ENCODE results near the gene FASTKD3. TPM values are rescaled to one million over a fixed set of nuclear protein-coding genes. Genes with fewer than 3 reads are reported as not detected.

The FASTKD3 gene
- polyA plus RNA-seq, 3 donors, result 7.2 to 15.5 (median 10.7) TPM

DNA sequence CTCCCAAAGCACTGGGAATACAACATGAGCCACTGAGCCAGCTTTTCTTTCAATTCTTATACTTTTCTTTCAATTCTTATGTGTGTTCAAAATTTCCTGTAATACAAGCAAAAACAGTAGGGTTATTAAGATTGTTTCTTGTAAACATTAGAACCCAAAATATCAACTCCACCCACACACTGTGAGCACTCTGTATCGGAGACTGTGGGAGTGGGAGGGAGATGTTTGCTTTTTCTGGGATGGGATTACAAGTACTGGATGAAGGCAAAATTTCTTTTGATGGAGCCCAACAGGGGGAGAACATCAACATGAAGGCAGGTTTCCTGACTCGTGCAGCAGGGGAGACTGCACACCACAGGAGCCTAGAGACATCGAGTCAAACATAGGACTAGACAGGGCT, 13.2 kb downstream of the FASTKD3 start:
- Histone ChIP-seq H3K9ac (ENCODE audit: insufficient read depth, low read length, poor library complexity, severe bottlenecking) (no peak overlapping the region), H3K4me1 (ENCODE audit: control insufficient read depth in 1 of 2, insufficient read depth in 2 of 2, low read length in 2 of 2) (peaks cover 3 to 4% of the 10 kb centered on the region in 2 donors), H3K27ac (ENCODE audit: low read depth in 1 of 2, low read length in 2 of 2) (no peak overlapping the region), H3K27me3 (ENCODE audit: control insufficient read depth in 2 of 2, insufficient read depth in 2 of 2, low read length in 2 of 2) (peaks cover 16 to 21% of the 10 kb centered on the region in 2 donors), H2AFZ (ENCODE audit: insufficient read depth, low read depth, low read length, poor library complexity, severe bottlenecking) (no peak overlapping the region), H3K79me2 (ENCODE audit: insufficient read depth, low read length) (no peaks in the 10 kb centered on the region), H3K4me3 (replicated peaks in 1 of 3; ENCODE audit: low read depth in 2 of 3, low read length in 3 of 3) (no peak overlapping the region), H3K9me3 (replicated peaks in 1 of 2; ENCODE audit: control insufficient read depth in 1 of 2, insufficient read depth in 1 of 2, low read length in 2 of 2) (peaks cover 0 to 15% of the 10 kb centered on the region in 2 donors), H3K4me2 (replicated peaks; ENCODE audit: extremely low read depth, low read length, poor library complexity, severe bottlenecking) (no peak overlapping the region), H3K36me3 (replicated peaks in 1 of 2; ENCODE audit: control insufficient read depth in 1 of 2, insufficient read depth in 2 of 2, low read length in 2 of 2) (peaks cover 21 to 31% of the 10 kb centered on the region in 2 donors), H4K20me1 (ENCODE audit: insufficient read depth, low read length) (no peaks in the 10 kb centered on the region)
- no peak for DNase-seq
- Mint-ChIP-seq H3K4me3 (no peak overlapping the region), H3K27me3 (ENCODE audit: low read depth in 3 of 3) (peaks cover 19 to 25% (median 20%) of the 10 kb centered on the region in 3 donors), H3K27ac (peak overlapping the region in 2 of 7 donors; percentile 20 to 42), H3K36me3 (peaks cover 28 to 33% of the 10 kb centered on the region in 2 donors), H3K4me1 (peaks cover 7% of the 10 kb centered on the region), H3K9me3 (peaks cover 2 to 20% (median 12%) of the 10 kb centered on the region in 7 donors)
- TF ChIP-seq, protein P1, sequence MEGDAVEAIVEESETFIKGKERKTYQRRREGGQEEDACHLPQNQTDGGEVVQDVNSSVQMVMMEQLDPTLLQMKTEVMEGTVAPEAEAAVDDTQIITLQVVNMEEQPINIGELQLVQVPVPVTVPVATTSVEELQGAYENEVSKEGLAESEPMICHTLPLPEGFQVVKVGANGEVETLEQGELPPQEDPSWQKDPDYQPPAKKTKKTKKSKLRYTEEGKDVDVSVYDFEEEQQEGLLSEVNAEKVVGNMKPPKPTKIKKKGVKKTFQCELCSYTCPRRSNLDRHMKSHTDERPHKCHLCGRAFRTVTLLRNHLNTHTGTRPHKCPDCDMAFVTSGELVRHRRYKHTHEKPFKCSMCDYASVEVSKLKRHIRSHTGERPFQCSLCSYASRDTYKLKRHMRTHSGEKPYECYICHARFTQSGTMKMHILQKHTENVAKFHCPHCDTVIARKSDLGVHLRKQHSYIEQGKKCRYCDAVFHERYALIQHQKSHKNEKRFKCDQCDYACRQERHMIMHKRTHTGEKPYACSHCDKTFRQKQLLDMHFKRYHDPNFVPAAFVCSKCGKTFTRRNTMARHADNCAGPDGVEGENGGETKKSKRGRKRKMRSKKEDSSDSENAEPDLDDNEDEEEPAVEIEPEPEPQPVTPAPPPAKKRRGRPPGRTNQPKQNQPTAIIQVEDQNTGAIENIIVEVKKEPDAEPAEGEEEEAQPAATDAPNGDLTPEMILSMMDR (IDR thresholded peaks at IDR 0.05), result no peak
- intact Hi-C loops (cut with micrococcal nuclease), result no loop called here
- 89% methylated on average over 1 of the region's 3 CpGs for WGBS (ENCODE audit: insufficient coverage)

DNA sequence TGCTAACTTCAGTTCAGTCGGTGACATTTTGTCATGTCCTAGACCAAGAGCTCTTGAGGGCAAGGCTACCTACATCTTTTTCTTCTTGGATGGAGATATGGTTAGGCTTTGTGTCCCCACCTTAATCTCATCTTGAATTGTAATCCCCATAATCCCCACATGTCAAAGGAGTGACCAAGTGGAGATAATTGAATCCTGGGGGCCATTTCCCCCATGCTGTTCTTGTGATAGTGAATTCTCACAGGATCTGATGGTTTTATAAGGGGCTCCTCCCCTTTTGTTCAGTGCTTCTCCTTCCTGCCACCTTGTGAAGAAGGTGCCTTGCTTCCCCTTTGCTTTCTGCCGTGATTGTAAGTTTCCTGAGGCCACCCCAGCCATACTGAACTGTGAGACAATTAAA, 15.8 kb downstream of the FASTKD3 start:
- Histone ChIP-seq H4K20me1 (ENCODE audit: insufficient read depth, low read length) (no peaks in the 10 kb centered on the region), H2AFZ (ENCODE audit: insufficient read depth, low read depth, low read length, poor library complexity, severe bottlenecking) (no peak overlapping the region), H3K9me3 (replicated peaks in 1 of 2; ENCODE audit: control insufficient read depth in 1 of 2, insufficient read depth in 1 of 2, low read length in 2 of 2) (peaks cover 0 to 15% of the 10 kb centered on the region in 2 donors), H3K79me2 (ENCODE audit: insufficient read depth, low read length) (no peaks in the 10 kb centered on the region), H3K4me2 (replicated peaks; ENCODE audit: extremely low read depth, low read length, poor library complexity, severe bottlenecking) (no peak overlapping the region), H3K27ac (ENCODE audit: low read depth in 1 of 2, low read length in 2 of 2) (no peak overlapping the region), H3K4me1 (ENCODE audit: control insufficient read depth in 1 of 2, insufficient read depth in 2 of 2, low read length in 2 of 2) (peaks cover 8 to 11% of the 10 kb centered on the region in 2 donors), H3K4me3 (replicated peaks in 1 of 3; ENCODE audit: low read depth in 2 of 3, low read length in 3 of 3) (no peak overlapping the region), H3K9ac (ENCODE audit: insufficient read depth, low read length, poor library complexity, severe bottlenecking) (no peak overlapping the region), H3K36me3 (replicated peaks in 1 of 2; ENCODE audit: control insufficient read depth in 1 of 2, insufficient read depth in 2 of 2, low read length in 2 of 2) (peaks cover 0 to 6% of the 10 kb centered on the region in 2 donors), H3K27me3 (ENCODE audit: control insufficient read depth in 2 of 2, insufficient read depth in 2 of 2, low read length in 2 of 2) (peaks cover 38 to 45% of the 10 kb centered on the region in 2 donors)
- no CpG with 5 or more reads among the region's 2 CpGs for WGBS (ENCODE audit: insufficient coverage)
- intact Hi-C loops (cut with micrococcal nuclease), result no loop called here
- peaks cover 40 to 49% (median 43%) of the 10 kb centered on the region in 3 donors for H3K27me3 Mint-ChIP-seq (ENCODE audit: low read depth in 3 of 3)
- no peak overlapping the region for H3K4me3 Mint-ChIP-seq
- H3K36me3 Mint-ChIP-seq, result peaks cover 6 to 9% of the 10 kb centered on the region in 2 donors
- no peak for DNase-seq
- H3K9me3 Mint-ChIP-seq, result peaks cover 2 to 26% (median 21%) of the 10 kb centered on the region in 7 donors
- peaks cover 10% of the 10 kb centered on the region for H3K4me1 Mint-ChIP-seq
- TF ChIP-seq, protein P1 (IDR thresholded peaks at IDR 0.05), result no peak
- no peak overlapping the region for H3K27ac Mint-ChIP-seq
